HuH-7 (cell line): ENCODE results near the gene RPS6KA5.
A peak's percentile ranks its signal among the peaks of the same experiment; 100 is the strongest.
"Not testable (repeated sequence)": the region's sequence is repeated elsewhere in the genome, so short reads cannot be mapped to it uniquely, and the experiment has no call there.

Source experiments
- DNase-seq: peaks from one replicate; pipeline ENCODE4 v3.0.0; 2011; ENCODE audit warnings: low spot score

The RPS6KA5 gene

GRCh38 chr14:91065266-91065665, 4.8 kb upstream of the RPS6KA5 start:
- DNase-seq, result no peak

DNA sequence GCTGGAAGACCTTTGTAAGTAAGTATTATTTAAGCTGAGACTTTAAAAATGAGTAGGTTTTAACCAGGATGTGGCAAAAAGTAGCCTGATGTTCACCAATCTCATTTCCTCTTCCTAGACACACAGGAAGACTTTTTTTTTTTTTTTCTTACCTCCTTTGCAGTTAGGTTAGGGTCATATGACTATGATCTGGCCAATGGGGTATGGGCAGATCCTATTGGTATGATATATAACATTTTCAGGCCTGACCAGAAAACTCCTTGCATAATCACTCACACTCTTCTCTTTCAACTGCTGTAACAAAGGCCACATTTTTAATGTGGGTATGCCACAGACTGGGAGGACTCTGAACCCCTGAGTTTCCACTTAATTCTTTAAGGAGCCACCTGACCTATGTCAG, 2.7 kb upstream of the RPS6KA5 start:
- no peak for DNase-seq

DNA sequence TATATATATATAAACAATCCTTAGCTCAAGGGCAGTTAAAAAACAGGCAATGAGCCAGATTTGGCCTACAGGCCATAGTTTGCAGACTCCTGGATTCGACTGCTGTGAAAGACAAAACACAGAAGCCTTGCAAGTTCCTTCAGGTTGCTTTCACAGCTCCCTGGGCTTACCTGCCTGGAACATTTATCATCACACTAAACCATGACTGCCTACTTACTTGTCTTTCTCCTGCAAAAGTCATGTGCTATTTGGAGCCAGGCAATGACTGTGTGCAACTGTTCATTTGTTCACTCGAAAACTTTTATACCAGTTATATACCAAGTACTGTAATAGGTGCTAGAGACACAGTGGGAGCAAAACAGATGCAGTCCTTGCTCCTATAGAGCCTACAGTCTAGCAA, 2.2 kb upstream of the RPS6KA5 start:
- DNase-seq, result no peak

DNA sequence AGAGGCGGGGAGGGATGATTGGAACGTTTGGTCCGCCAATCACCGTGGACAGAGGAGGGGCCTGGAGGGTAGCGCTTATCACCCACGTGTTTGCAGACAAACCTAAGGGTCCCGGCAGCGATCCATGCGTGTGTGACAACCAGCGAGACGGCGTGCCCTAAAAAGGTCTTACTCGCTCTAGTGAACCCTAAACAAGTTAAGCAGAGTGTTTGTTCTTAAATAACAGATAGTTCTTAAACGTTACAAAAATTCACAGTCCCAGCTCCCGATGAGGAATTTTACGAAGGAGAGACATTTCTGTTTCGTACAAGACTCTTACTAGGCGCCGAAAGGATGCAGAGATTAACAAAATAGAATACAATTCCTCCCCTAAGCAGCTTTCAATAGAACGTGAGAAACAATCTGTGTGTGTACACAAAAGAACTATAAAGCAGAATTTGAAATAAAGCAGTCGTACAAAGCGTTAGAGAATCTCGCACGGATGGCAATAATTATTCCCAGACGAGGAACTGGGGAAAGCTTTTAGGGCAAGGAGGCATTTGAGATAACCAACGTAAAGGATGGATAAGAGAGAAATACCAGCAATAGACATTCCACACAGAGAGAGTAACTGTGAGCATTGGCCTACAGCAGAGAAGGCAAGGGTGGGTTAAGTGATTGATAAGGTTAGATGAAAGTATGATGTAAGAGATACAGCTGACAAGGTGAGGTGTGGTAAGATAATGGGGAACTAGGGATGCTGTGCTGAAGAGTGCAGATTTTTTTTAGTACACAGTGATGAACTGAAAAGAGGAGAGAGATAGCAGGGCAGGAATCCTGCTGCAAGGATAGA, 831 bp upstream of the RPS6KA5 start:
- DNase-seq, result no peak

- DNase-seq, result peak; percentile 32
Measured at GRCh38 chr14:91059576-91060350, 678 bp downstream of the RPS6KA5 start.

DNA sequence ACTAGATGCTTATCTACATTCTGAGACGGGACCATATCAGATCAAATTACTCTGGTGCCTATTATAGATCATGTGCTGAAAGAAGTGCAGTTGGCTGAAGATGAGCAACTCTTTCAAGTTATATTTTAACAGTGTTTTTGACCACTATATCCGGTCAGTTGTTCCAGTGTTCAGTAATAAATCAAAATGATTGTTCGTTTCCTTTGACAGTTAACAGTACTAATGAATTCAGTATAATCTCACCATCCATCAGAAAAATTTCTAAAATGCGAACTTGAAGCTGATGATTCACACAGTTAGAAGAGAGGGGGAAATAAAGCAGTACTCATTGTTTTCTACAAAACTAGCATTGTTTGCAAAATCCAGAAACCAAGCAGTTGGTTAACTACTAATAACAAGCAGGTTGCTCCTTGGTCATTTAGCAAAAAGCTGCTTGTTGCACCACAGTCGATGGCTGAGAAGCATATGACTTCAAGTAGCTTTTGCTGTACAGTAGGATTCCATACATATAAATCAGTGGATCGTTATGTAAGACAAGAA, 2.3 kb downstream of the RPS6KA5 start:
- no peak for DNase-seq

GRCh38 chr14:91056361-91056760, 4.1 kb downstream of the RPS6KA5 start:
- no peak for DNase-seq

DNA sequence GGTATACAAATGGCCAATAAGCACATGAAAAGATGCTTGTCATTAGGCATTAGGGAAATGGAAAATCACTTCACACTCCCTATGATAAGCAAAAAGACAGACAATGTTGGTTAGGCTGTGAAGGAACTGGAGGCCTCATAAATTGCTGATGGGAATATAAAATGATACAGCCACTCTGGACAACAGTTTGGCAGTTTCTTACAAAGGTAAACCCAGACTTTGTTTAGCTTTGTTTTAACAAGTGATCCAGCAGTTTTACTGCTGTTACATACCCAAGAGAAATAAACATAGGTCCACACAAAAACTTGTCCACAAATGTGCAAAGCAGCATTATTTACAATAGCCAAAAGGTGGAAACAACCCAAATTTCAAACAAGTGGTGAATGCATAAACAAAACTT, 5.4 kb downstream of the RPS6KA5 start:
- no peak for DNase-seq

- DNase-seq, result no peak
Measured at GRCh38 chr14:91048676-91049075, 11.8 kb downstream of the RPS6KA5 start.

GRCh38 chr14:91048265-91048664, 12.2 kb downstream of the RPS6KA5 start:
- no peak for DNase-seq

- DNase-seq, result no peak
Measured at GRCh38 chr14:91047174-91047753, 13.2 kb downstream of the RPS6KA5 start.

GRCh38 chr14:91046488-91047072, 13.9 kb downstream of the RPS6KA5 start:
- no peak for DNase-seq

- no peak for DNase-seq
Measured at GRCh38 chr14:91041450-91041849, 19.0 kb downstream of the RPS6KA5 start.

- no peak for DNase-seq
Measured at GRCh38 chr14:91040545-91040944, 19.9 kb downstream of the RPS6KA5 start.

DNA sequence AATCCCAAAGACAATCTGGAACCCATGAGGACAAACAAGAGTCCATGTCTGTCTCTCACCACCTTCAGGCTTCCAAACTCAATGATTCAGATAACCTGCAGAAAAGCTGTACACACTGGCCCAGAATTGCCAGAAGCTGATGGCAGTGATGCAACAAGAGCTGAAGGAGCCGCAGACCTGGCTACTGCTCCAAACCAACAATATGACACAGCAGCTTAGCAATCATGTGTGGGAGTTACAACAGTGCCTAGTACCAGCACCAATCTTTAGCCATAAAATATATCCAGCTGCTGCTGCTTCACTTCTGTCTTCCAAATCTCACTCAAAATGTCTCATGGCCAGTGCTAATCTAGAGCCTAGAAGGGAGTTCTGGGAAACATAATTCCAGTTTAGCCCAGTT, 22.0 kb downstream of the RPS6KA5 start:
- DNase-seq, result no peak

- no peak for DNase-seq
Measured at GRCh38 chr14:91036741-91037469, 23.5 kb downstream of the RPS6KA5 start.

GRCh38 chr14:91035855-91036254, 24.6 kb downstream of the RPS6KA5 start:
- no peak for DNase-seq

- DNase-seq, result not testable (repeated sequence)
Measured at GRCh38 chr14:91034379-91034778, 26.1 kb downstream of the RPS6KA5 start.

GRCh38 chr14:91032248-91032647, 28.2 kb downstream of the RPS6KA5 start:
- DNase-seq, result no peak

DNA sequence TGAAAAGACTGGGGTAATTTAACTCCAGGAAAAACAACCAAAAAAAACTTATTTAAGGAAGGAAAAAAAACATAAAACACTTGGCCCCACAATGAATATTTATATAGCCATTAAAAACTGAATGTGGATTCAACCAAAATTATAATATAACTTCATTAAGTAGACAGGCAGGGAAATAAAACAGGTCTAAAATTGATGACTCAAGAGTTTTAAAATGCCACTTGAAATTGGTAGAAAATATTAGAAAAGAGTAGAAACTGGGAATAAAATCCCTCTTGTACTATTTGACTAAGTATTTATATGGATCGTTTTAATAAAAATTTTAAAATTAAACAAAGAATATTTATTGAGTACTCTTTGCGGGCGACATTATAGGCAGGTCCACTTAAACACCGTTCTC, 28.8 kb downstream of the RPS6KA5 start:
- DNase-seq, result no peak

DNA sequence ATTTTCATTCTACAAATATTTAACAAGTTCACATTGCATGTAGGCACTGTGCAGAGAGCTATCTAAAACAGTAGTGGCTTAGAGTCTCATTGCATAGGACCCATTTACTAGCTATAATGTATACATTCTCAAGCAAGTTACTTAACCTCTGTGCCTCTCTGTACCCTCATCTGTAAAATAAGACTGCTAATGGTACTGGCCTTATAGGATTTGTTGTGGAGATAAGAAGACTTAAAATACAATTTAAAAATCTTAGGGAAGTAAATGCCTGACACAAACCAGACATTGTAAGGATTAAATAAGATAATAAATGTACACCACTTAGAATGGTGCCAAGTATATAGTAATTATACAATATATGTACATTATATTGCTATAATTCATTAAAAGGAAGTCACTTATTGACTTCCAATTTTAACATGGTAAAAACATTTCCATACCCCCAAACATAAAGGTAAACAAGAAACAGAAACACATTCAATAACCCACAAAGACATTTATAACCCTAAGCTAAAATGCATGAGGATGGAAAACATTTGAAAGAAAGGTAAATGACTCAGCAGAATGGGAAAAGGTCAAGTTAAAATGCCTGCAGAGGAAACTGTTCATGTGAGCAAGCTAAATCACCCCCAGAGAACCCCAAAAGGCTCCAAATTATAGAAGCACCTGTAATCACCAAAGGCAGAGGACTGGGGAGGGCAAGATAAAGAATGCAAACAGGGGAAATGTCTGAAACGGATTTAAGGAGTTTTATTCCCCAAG, 30.8 kb downstream of the RPS6KA5 start:
- no peak for DNase-seq
